PFSK-1 (cell line): ENCODE data around the gene CNTNAP2.

ENCODE experiments used
- FOXP2 ChIP-seq: optimal IDR thresholded peaks from 2 replicates; pipeline ENCODE3; 2011; ENCODE audit warnings: borderline replicate concordance, control low read depth, inconsistent platforms; ENCODE audit not compliant: insufficient read depth; ENCODE audit errors: extremely low read length, extremely low read depth
- POLR2AphosphoS5 ChIP-seq: IDR thresholded peaks from 2 replicates; pipeline ENCODE4 v1.6.1; 2012; ENCODE audit warnings: low read depth, mild to moderate bottlenecking, control low read depth, low read length, moderate library complexity
- REST ChIP-seq, 2 experiments: IDR thresholded peaks; 2 replicates each; pipeline versions ENCODE4 v1.6.1 to v1.8.0; 2011 to 2012; ENCODE audit warnings: low read depth in 2 of 2, low read length in 2 of 2, control low read depth in 1 of 2, inconsistent platforms in 1 of 2, mild to moderate bottlenecking in 1 of 2, moderate library complexity in 1 of 2; ENCODE audit not compliant: insufficient read depth in 1 of 2
- SIN3A ChIP-seq: IDR thresholded peaks from 2 replicates; pipeline ENCODE4 v1.6.1; 2012; ENCODE audit warnings: mild to moderate bottlenecking, low read length, moderate library complexity, borderline replicate concordance; ENCODE audit not compliant: insufficient read depth
- TAF1 ChIP-seq: IDR thresholded peaks from 2 replicates; pipeline ENCODE4 v1.6.1; 2012; ENCODE audit warnings: low read length, control low read depth, borderline replicate concordance; ENCODE audit not compliant: insufficient read depth

Gene CNTNAP2

GRCh38 chr7:148031811-148032210 is 1915.2 kb downstream of the CNTNAP2 start:
- TF ChIP-seq TAF1 (no peak), SIN3A (no peak), REST (IDR thresholded peaks at IDR 0.05; ENCODE audit: insufficient read depth in 1 of 2, low read depth in 2 of 2, low read length in 2 of 2) (no peak), FOXP2 (no peak), POLR2AphosphoS5 (no peak)

GRCh38 chr7:148035950-148036349 is 1919.3 kb downstream of the CNTNAP2 start:
- no peak for TF ChIP-seq REST (IDR thresholded peaks at IDR 0.05; ENCODE audit: insufficient read depth in 1 of 2, low read depth in 2 of 2, low read length in 2 of 2)
- no peak for TF ChIP-seq TAF1
- TF ChIP-seq POLR2AphosphoS5 = no peak
- no peak for TF ChIP-seq SIN3A
- no peak for TF ChIP-seq FOXP2

- TF ChIP-seq FOXP2 (no peak), SIN3A (no peak), POLR2AphosphoS5 (no peak), TAF1 (no peak), REST (IDR thresholded peaks at IDR 0.05; ENCODE audit: insufficient read depth in 1 of 2, low read depth in 2 of 2, low read length in 2 of 2) (no peak)
Observed at GRCh38 chr7:148037044-148037443, 1920.4 kb downstream of the CNTNAP2 start.

- no peak for TF ChIP-seq POLR2AphosphoS5
- TF ChIP-seq TAF1 = no peak
- TF ChIP-seq FOXP2 = no peak
- no peak for TF ChIP-seq REST (IDR thresholded peaks at IDR 0.05; ENCODE audit: insufficient read depth in 1 of 2, low read depth in 2 of 2, low read length in 2 of 2)
- TF ChIP-seq SIN3A = no peak
Observed at GRCh38 chr7:148041156-148041555, 1924.6 kb downstream of the CNTNAP2 start.

- TF ChIP-seq FOXP2 (no peak), REST (IDR thresholded peaks at IDR 0.05; ENCODE audit: insufficient read depth in 1 of 2, low read depth in 2 of 2, low read length in 2 of 2) (no peak), SIN3A (no peak)
Observed at GRCh38 chr7:148042935-148043631, 1926.5 kb downstream of the CNTNAP2 start.
